Mesenchymal stem cell (in vitro differentiated cells and primary cell): ENCODE data around the gene GARIN3.
"Not testable (repeated sequence)": the region's sequence is repeated elsewhere in the genome, so short reads cannot be mapped to it uniquely, and the experiment has no call there.

Experiments
- DNase-seq: peaks from one replicate; pipeline ENCODE4 v3.0.0-alpha.2; 2013
- H2AFZ ChIP-seq: one replicate; pipeline ENCODE4 v1.6.1; 2013; ENCODE audit warnings: low read depth, mild to moderate bottlenecking, control low read depth, inconsistent platforms, low read length, moderate library complexity
- H2AK5ac ChIP-seq: 2 replicates; pipeline ENCODE4 v1.6.1; 2013; ENCODE audit warnings: low read length, moderate library complexity, mild to moderate bottlenecking, inconsistent platforms; ENCODE audit not compliant: severe bottlenecking
- H2BK120ac ChIP-seq: one replicate; pipeline ENCODE4 v1.6.1; 2013; ENCODE audit warnings: low read depth, mild to moderate bottlenecking, inconsistent platforms, low read length, moderate library complexity
- H2BK12ac ChIP-seq, 2 experiments: one replicate each; pipeline ENCODE4 v1.6.1; 2013; ENCODE audit warnings: inconsistent platforms in 2 of 2, low read length in 2 of 2, mild to moderate bottlenecking in 2 of 2, moderate library complexity in 2 of 2, control low read depth in 1 of 2
- H2BK15ac ChIP-seq: one replicate; pipeline ENCODE4 v1.6.1; 2013; ENCODE audit warnings: mild to moderate bottlenecking, low read depth, inconsistent platforms; ENCODE audit not compliant: poor library complexity, severe bottlenecking
- H2BK5ac ChIP-seq: 2 replicates; pipeline ENCODE4 v1.6.1; 2013; ENCODE audit warnings: low read depth, mild to moderate bottlenecking, low read length, control low read depth, inconsistent platforms; ENCODE audit not compliant: poor library complexity, severe bottlenecking
- H3K14ac ChIP-seq, 2 experiments: one replicate each; pipeline ENCODE4 v1.6.1; 2013; ENCODE audit warnings: inconsistent platforms in 2 of 2, low read length in 2 of 2, control low read depth in 1 of 2, mild to moderate bottlenecking in 1 of 2, moderate library complexity in 1 of 2
- H3K18ac ChIP-seq, 2 experiments: one replicate each; pipeline ENCODE4 v1.6.1; 2013; ENCODE audit warnings: inconsistent platforms in 2 of 2, low read length in 2 of 2, control low read depth in 1 of 2, low read depth in 1 of 2, mild to moderate bottlenecking in 1 of 2
- H3K23ac ChIP-seq, 2 experiments: one replicate each; pipeline ENCODE4 v1.6.1; 2013; ENCODE audit warnings: inconsistent platforms in 2 of 2, low read length in 2 of 2, mild to moderate bottlenecking in 2 of 2, moderate library complexity in 2 of 2, control low read depth in 1 of 2
- H3K27ac ChIP-seq: 2 replicates; pipeline ENCODE4 v1.5.1; 2013; ENCODE audit warnings: mild to moderate bottlenecking, moderate library complexity, low read length, control low read depth, inconsistent platforms; ENCODE audit not compliant: poor library complexity, severe bottlenecking
- H3K27me3 ChIP-seq, 2 experiments: 2 replicates each; pipeline versions ENCODE4 v1.6.1 to v1.7.0; 2013; ENCODE audit warnings: low read length in 2 of 2, mild to moderate bottlenecking in 2 of 2, moderate library complexity in 2 of 2, control low read depth in 1 of 2, inconsistent platforms in 1 of 2; ENCODE audit not compliant: control insufficient read depth in 1 of 2, insufficient read depth in 1 of 2
- H3K36me3 ChIP-seq, 2 experiments: 2 replicates each; pipeline versions ENCODE4 v1.6.1 to v1.7.0; 2013; ENCODE audit warnings: low read length in 2 of 2, control low read depth in 1 of 2, inconsistent platforms in 1 of 2, low read depth in 1 of 2, mild to moderate bottlenecking in 1 of 2; ENCODE audit not compliant: insufficient read depth in 2 of 2, control insufficient read depth in 1 of 2
- H3K4ac ChIP-seq, 2 experiments: one replicate each; pipeline ENCODE4 v1.6.1; 2013; ENCODE audit warnings: inconsistent platforms in 2 of 2, low read length in 2 of 2, mild to moderate bottlenecking in 2 of 2, moderate library complexity in 2 of 2, control low read depth in 1 of 2, low read depth in 1 of 2
- H3K4me1 ChIP-seq: 2 replicates; pipeline ENCODE4 v1.6.1; 2013; ENCODE audit warnings: low read depth, low read length, control low read depth; ENCODE audit not compliant: control insufficient read depth, insufficient read depth
- H3K4me2 ChIP-seq: 2 replicates; pipeline ENCODE4 v1.6.1; 2013; ENCODE audit warnings: low read length, mild to moderate bottlenecking, inconsistent platforms; ENCODE audit not compliant: poor library complexity, severe bottlenecking
- H3K4me3 ChIP-seq, 2 experiments: 2 replicates each; pipeline versions ENCODE4 v1.5.1 to v1.7.0; 2013; ENCODE audit warnings: low read length in 2 of 2, mild to moderate bottlenecking in 2 of 2, control low read depth in 1 of 2, low read depth in 1 of 2; ENCODE audit not compliant: insufficient read depth in 1 of 2
- H3K79me1 ChIP-seq: replicated peaks from 2 replicates; pipeline ENCODE4 v1.6.1; 2013; ENCODE audit warnings: mild to moderate bottlenecking, control low read depth, low read length, inconsistent platforms; ENCODE audit not compliant: poor library complexity, severe bottlenecking
- H3K9ac ChIP-seq: 2 replicates; pipeline ENCODE4 v1.7.0; 2013; ENCODE audit warnings: mild to moderate bottlenecking, low read length, moderate library complexity
- H3K9me3 ChIP-seq: 2 replicates; pipeline ENCODE4 v1.7.0; 2013; ENCODE audit warnings: mild to moderate bottlenecking, low read length; ENCODE audit not compliant: control insufficient read depth
- H4K8ac ChIP-seq: one replicate; pipeline ENCODE4 v1.6.1; 2013; ENCODE audit warnings: inconsistent platforms, mild to moderate bottlenecking, low read length, moderate library complexity
- H4K91ac ChIP-seq: one replicate; pipeline ENCODE4 v1.6.1; 2013; ENCODE audit warnings: mild to moderate bottlenecking, low read length, inconsistent platforms
- WGBS: methylation state at CpG from one replicate; pipeline ENCODE4 v1.1.7; 2013; ENCODE audit warnings: mixed read lengths; 5-methylcytosine and 5-hydroxymethylcytosine counted together

GARIN3 gene

DNA sequence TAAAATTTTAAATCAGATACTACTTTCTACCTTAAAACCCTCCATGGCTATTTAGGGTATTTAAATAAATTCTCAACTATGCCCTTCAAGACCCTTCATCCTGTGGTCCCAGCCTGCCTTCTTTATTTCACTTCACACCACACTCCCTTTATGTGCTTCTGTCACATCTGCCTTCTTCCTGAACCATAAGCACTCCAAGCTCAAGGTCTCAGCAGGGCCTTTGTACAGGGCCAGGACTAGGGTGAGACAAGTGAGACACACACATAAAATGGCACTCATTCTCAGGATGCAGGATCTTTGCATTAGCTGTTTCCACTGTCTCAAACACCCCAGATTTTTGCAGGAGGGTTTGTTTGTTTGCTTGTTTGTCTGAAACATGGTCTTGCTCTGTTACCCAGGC lies 22.2 kb upstream of the GARIN3 start:
- Histone ChIP-seq H3K79me1 (no peaks in the 10 kb centered on the region), H2BK120ac (no peak overlapping the region), H3K23ac (no peak overlapping the region), H4K91ac (no peak overlapping the region), H4K8ac (no peak overlapping the region), H3K4ac (no peak overlapping the region), H3K27ac (no peak overlapping the region), H3K18ac (no peak overlapping the region), H2AK5ac (no peak overlapping the region), H2BK15ac (no peak overlapping the region), H2BK12ac (no peak overlapping the region), H3K9me3 (no peaks in the 10 kb centered on the region), H3K27me3 (peaks cover 5 to 8% of the 10 kb centered on the region in 2 experiments), H3K36me3 (no peaks in the 10 kb centered on the region), H2BK5ac (no peak overlapping the region), H3K4me1 (no peaks in the 10 kb centered on the region), H3K4me3 (no peak overlapping the region), H2AFZ (no peak overlapping the region), H3K14ac (no peak overlapping the region), H3K9ac (no peak overlapping the region), H3K4me2 (no peak overlapping the region)
- DNase-seq = no peak

DNA sequence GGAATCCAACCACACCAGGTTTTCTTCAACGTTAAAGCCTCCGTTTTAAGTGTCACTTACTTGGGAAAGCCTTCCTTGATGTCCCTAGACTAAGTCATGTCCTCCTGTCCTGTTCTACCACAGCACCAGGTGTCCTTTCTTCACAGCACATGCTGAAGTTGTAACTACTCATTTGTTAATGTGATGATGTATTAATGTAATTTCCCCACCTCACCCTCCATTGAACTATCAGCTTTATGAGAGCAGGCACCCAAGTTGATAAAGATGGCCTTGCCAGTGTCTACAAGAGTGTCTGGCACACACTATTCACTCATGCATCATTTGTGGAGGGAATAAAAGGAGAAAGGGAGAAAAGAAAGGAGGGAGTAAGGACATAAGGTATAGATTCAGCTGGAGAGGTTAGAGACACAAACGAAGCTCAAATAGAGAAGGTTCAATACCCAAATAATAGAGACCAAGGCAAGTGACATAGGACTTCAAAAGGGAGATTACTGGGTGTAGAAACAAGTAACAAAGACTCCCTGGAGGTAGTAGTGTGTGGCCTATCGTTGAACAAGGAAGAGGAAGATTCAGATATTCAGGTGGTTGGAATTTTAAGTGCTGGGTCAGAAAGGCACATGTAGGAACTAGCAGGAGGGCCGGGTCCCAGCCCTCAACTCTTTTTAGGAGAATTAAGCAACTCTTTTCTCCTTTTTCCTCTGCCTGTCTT lies 21.1 kb upstream of the GARIN3 start:
- Histone ChIP-seq H3K9me3 (no peaks in the 10 kb centered on the region), H3K27ac (no peak overlapping the region)
- WGBS = 52% methylated on average over 5 of the region's 5 CpGs

DNA sequence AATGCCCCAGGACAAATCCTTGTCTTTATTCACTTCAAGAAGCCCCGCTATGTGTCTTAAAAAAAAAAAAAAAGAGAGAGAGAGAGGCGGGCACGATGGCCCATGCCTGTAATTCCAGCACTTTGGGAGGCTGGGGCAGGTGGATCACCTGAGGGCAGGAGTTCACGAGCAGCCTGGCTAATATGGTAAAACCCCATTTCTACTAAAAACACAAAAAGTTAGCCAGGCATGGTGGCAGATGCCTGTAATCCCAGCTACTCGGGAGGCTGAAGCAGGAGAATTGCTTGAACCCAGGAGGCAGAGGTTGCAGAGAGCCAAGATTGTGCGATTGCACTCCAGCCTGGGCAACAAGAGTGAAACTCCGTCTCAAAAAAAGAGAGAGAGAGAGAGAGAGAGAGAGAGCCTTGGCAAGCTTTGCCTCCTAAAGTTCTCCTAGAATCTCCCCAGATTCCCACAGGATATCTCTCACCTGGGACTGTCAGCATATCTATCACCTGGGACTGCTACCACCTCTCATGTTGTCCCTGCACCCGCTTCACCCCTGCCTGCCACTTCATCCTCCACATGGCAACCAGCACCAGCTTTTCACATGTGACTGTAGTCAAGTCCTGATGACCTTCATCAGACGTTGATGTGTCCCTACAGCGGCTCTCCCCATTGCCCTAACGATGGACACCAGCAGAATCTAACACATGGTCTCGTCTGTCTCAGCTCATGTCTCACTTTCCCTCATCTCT lies 20.4 kb upstream of the GARIN3 start:
- H3K18ac ChIP-seq = no peak overlapping the region
- H3K4ac ChIP-seq = no peak overlapping the region
- no peaks in the 10 kb centered on the region for H3K4me1 ChIP-seq
- H3K36me3 ChIP-seq = no peaks in the 10 kb centered on the region
- no peak overlapping the region for H4K91ac ChIP-seq
- H3K27me3 ChIP-seq = peaks cover 8 to 10% of the 10 kb centered on the region in 2 experiments
- DNase-seq = no peak
- no peak overlapping the region for H2BK5ac ChIP-seq
- no peaks in the 10 kb centered on the region for H3K9me3 ChIP-seq
- no peak overlapping the region for H2AFZ ChIP-seq
- H4K8ac ChIP-seq = no peak overlapping the region
- no peak overlapping the region for H2BK12ac ChIP-seq
- H3K14ac ChIP-seq = no peak overlapping the region
- no peak overlapping the region for H3K4me2 ChIP-seq
- no peaks in the 10 kb centered on the region for H3K79me1 ChIP-seq
- H3K4me3 ChIP-seq = no peak overlapping the region
- no peak overlapping the region for H2BK120ac ChIP-seq
- H2BK15ac ChIP-seq = no peak overlapping the region
- no peak overlapping the region for H3K27ac ChIP-seq
- 76% methylated on average over 8 of the region's 12 CpGs for WGBS
- H3K9ac ChIP-seq = no peak overlapping the region
- no peak overlapping the region for H2AK5ac ChIP-seq
- no peak overlapping the region for H3K23ac ChIP-seq

More for the DNA sequence above, 21.1 kb upstream of the GARIN3 start:
- H3K4me3 ChIP-seq = no peak overlapping the region
- no peak for DNase-seq
- no peak overlapping the region for H2BK12ac ChIP-seq
- H3K18ac ChIP-seq = no peak overlapping the region
- no peak overlapping the region for H3K9ac ChIP-seq
- no peak overlapping the region for H2AFZ ChIP-seq
- H3K4me2 ChIP-seq = no peak overlapping the region
- H3K36me3 ChIP-seq = no peaks in the 10 kb centered on the region
- no peaks in the 10 kb centered on the region for H3K79me1 ChIP-seq
- no peaks in the 10 kb centered on the region for H3K4me1 ChIP-seq
- no peak overlapping the region for H3K14ac ChIP-seq
- no peak overlapping the region for H2BK120ac ChIP-seq
- H2AK5ac ChIP-seq = no peak overlapping the region
- no peak overlapping the region for H2BK15ac ChIP-seq
- no peak overlapping the region for H2BK5ac ChIP-seq
- no peak overlapping the region for H4K91ac ChIP-seq
- H3K4ac ChIP-seq = no peak overlapping the region
- peaks cover 3 to 8% of the 10 kb centered on the region in 2 experiments for H3K27me3 ChIP-seq
- H4K8ac ChIP-seq = no peak overlapping the region
- no peak overlapping the region for H3K23ac ChIP-seq

DNA sequence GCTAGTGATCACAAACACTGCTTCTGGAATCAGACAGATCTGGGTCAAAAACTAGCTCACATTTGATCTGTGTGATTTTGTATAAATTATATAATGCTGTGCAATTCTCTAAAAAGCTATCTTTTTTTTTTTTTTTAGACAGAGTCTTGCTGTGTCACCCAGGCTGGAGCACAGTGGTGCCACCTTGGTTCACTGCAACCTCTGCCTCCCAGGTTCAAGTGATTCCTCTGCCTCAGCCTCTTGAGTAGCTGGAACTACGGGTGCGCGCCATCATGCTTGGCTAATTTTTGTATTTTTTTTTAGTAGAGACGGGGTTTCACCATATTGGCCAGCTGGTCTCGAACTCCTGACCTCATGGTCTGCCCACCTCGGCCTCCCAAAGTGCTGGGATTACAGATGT lies 19.1 kb upstream of the GARIN3 start:
- WGBS = 93% methylated on average over 6 of the region's 6 CpGs
- H3K9me3 ChIP-seq, H3K9ac ChIP-seq, H3K4me3 ChIP-seq, H2AFZ ChIP-seq, H3K23ac ChIP-seq, DNase-seq, H3K27me3 ChIP-seq, H2BK120ac ChIP-seq, H3K14ac ChIP-seq, H2BK5ac ChIP-seq, H3K79me1 ChIP-seq, H2BK12ac ChIP-seq, H3K36me3 ChIP-seq, H3K4ac ChIP-seq, H3K18ac ChIP-seq, H2BK15ac ChIP-seq, H2AK5ac ChIP-seq, H3K27ac ChIP-seq, H3K4me1 ChIP-seq, H3K4me2 ChIP-seq, H4K91ac ChIP-seq, H4K8ac ChIP-seq: not testable (repeated sequence)
